Activated CD4-positive, alpha-beta T cell treated with anti-CD3 and anti-CD28 coated beads for 24 hours (primary cell): Measurements from ENCODE around the gene NOTUM.
"Not testable (repeated sequence)": the region's sequence is repeated elsewhere in the genome, so short reads cannot be mapped to it uniquely, and the experiment has no call there.

Experiments
- DNase-seq, 2 donors: peaks; one replicate each; pipeline ENCODE4 v3.0.0-alpha.2; 2020; ENCODE audit warnings: low read depth in 2 of 2

NOTUM gene

GRCh38 chr17:81996232-81996756 is 35.3 kb upstream of the NOTUM start:
- no peak for DNase-seq

DNA sequence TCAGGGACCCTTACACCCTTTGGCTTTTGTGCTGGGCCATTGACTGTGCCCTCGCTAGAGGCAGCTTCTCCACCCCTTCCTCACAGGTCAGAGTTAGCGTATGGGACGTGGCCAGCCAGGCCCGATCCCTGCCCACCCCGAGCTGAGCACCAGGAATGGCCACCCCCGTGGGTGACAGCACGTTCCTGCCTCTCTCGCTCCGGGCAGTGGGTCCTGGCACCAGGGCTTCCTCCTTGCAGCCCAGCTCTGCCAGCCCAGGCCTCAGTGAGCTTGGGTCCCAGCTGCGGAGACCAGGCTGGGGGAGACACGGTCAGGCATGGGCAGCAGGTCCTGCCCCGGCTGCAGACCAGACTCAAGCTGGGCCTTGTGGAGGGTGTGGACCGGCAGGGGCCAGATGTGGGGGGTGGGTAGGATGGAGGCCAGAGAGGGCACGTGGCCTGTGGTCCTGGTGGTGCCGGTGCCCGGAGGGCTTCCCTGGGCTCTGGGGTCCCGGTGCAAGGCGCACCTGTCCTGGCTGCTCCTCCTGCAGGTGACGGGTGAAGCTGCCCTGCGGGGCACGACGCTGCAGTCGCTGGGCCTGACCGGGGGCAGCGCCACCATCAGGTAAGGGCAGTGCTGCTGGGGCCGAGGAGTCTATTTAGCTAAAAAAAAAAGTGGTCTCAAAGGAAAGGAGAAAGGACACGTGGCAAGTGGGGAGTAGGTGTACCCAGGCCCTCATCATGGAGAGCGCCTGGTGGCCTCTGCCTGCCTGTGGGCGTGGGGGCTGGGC is 34.7 kb upstream of the NOTUM start:
- DNase-seq, result no peak

GRCh38 chr17:81994593-81995462 is 33.8 kb upstream of the NOTUM start:
- DNase-seq, result no peak

- DNase-seq, result no peak
Observed at GRCh38 chr17:81993729-81994592, 33.0 kb upstream of the NOTUM start.

DNA sequence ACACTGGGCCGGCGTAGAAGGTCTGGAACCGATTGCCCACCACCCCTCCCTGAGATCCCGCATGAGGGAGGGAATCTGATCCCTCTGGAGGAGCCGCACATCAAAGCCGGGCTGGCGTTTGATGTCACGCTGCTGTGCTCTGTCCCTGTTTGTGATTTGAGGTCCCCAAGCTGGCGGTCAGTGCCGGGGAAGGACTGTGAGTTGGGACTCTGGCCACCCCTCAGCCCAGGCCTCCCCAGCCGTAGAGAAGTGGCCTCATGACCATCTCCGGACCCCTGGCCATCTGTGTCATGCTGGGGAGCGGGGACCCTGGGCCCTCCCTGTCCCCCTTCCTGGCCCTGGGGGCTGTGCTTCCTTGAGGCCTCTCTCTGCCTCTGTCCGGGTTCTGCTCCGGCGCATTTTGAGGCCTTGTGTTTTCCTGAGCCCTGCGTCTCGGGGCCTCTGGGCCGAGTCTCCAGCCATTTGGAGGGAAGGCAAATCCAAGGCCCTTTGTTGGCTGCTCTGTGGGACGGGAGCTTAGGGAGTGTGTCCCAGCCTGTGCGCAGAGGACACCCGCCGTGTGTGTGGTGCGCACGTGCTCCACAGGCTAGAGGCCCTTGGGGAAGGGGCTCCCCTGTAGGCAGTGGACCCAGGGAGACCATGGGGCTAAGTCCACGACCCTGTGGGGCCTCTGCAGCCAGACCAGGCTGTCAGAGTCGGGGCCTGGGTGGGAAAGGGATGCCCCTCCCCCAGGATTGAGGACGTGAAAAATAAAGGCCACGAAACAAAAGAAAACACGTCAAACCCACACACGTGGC is 31.5 kb upstream of the NOTUM start:
- no peak for DNase-seq

DNA sequence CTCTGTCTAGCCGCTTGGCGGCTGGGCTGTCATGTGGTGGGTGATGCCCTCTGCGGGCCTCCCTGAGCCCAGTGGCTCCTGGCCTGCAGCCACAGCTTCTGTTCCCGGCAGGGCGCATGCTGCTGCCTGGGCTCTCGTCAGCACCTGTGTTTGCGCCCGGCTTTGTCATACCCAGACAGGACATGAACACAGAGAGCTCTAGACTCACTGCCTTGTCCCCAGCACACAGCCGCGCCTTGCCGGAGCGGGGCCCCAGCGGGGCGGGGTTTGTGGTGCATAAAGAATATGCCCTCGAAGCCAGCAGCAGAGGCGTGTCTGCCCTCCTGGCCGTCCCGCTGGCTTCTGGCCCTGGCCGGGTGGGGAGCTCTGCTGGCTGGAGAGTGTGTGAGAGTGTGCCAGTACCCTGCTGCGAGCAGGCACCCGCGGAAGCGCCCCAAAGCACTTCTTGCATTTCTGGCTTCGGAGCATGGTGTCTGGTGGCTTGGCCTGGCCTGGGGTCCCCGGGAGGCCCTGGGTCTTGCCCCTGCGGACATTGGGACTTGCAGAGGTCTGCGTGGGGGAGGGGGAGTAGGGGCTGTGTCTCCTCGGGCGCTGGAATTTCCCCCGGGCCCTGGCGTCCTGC is 30.8 kb upstream of the NOTUM start:
- DNase-seq, result no peak

GRCh38 chr17:81990836-81991683 is 30.1 kb upstream of the NOTUM start:
- no peak for DNase-seq

DNA sequence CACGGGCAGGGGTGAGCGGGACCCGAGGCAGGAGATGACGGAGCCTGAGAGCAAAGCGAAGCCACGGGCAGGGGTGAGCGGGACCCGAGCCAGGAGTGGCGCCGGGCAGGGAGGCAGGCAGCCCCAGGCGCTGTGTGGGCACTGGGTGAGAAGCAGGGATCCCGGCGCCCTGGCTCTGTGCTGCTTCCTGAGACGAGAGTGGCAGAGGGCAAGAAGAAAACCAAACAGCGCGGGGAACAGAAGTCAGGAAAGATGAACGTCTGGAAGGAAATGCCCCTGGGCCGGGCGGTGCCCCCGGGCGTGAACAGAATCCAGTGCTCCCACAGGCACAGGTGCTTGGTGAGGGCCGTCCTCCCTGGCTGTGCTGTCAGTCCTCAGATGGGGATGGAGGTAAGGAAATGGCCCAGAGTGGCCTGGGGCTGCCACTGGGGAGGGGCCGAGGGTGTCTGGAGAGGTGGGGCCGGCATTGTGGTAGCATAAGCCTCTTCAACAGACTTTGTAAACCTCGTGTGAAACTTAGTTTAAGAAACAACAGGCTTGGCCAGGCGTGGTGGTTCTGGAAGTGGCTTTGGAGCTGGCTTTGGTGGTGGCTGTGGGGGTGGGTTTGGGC is 26.3 kb upstream of the NOTUM start:
- DNase-seq, result no peak

DNA sequence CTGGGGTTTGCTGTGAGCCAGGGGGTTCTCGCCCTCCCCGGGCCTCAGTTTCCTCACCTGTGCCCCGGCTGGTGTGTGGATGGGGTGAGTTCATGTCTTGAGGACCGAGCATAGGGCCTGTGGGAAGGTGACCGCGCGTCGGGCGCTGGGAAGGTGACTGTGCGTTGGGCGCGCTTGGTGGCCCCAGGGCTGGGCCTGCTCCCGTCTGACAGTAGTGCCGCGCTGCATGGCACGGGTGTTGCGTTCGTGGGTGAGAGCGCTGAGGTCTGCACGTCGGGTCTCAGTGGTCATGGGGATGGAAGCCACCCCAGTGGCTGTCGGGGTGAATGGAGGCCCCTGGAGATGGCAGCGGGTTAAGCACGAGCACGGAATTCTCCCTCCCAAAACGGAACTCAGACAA is 25.6 kb upstream of the NOTUM start:
- DNase-seq, result no peak

DNA sequence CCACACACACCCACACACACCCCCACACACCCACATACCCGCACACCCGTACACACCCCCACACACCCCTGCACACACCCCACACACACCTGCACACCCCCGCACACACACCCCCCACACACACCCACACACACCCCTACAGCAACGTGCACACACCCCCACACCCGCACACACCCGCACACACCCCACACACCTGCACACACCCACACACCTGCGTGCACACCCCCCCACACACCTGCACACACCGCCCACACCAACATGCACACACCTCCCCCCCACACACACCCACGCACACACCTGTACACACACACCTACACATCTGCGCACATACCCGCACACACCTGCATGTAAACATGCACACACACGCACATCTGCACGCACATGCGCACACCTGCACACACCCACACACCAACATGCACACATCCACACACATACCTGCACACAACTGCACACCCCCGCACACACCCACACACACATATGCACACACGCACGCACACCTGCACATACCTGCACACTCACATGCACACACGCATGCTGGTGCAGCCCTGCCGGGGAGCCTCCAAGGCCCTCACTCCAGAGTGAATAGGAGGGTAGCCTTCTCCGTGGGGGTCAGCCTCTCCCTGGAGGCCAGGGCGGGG is 23.9 kb upstream of the NOTUM start:
- no peak for DNase-seq

DNA sequence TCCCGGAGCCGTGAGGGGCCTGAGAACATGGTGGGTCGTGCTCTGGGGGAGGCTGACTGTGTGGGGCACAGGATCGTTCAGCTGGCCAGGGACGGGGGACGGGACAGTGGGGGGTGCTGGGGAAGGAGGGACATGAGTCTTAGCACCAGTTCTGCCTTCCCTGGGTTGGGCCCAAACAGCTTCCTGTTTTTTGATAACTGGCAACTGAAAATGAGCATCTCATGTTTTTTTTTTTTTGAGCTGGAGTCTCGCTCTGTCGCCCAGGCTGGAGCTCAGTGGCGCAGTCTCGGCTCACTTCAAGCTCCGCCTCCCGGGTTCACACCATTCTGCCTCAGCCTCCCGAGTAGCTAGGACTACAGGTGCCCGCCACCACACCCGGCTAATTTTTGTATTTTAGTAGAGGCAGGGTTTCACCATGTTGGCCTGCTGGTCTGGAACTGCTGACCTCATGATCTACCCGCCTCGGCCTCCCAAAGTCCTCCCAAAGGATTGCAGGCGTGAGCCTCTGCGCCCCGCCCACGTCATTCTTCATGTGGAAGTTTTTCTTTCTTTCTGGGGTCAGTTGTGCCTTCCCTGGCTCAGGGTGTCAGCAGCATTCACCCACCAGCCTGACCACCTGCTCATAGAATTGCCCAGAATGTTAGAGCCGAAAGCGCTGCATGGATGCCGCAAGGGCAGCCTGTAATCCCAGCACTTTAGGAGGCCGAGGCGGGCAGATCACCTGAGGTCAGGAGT is 22.8 kb upstream of the NOTUM start:
- DNase-seq, result no peak

GRCh38 chr17:81983011-81983638 is 22.1 kb upstream of the NOTUM start:
- no peak for DNase-seq

GRCh38 chr17:81981511-81981910 is 20.5 kb upstream of the NOTUM start:
- not testable (repeated sequence) for DNase-seq

DNA sequence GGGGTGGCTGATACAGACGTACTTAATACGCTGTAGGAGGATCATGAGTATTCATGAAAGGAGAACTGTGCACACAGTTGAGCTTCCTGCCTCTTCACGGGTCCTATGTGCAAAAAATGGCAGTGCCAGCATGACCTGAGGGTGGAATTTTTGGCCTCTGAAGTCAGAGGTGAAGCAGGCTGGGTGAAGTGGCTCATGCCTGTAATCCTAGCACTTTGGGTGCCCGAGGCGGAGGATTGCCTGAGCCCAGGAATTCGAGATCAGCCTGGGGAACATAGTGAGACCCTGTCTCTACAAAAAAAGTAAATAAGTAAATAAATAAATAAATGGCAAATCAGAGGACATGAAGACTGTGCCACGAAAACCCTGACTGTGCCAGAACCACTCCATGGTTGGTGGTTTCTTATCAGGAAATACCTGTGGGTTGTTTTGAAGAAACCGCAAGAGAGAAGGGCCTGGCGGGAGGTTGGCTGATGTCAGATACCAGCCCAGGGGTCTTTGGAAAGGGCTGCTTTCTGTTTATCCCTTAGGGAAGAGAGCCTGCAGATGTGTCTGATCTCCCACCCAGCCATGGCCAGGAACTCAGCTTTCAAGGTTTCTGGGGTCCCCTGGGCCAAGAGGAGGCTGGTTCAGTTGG is 19.8 kb upstream of the NOTUM start:
- no peak for DNase-seq

DNA sequence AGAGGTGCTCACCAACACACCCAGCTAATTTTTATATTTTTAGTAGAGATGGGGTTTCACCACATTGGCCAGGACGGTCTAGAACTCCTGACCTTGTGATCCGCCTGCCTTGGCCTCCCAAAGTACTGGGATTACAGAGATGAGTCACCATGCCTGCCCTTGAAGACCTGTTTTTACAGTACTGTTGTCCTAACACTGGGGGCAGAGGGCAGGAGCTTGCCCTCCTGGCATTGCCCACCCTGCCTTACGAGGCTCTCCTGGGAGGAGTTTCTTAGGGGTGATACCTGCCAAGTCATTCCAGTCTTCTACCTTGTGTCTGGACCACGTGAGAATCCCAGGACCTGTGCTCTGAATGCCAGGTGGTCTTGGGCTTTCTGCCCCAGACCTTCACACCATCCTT is 19.1 kb upstream of the NOTUM start:
- DNase-seq, result no peak

GRCh38 chr17:81978524-81979298 is 17.7 kb upstream of the NOTUM start:
- no peak for DNase-seq
